ENCODE measurements around the gene CSNK1G1. TPM values are rescaled to one million over a fixed set of nuclear protein-coding genes. Genes with fewer than 3 reads are reported as not detected.

CSNK1G1 gene
- total and polyA plus RNA-seq, 12 donors = 1.9 to 9.4 (median 7.4) TPM

DNA sequence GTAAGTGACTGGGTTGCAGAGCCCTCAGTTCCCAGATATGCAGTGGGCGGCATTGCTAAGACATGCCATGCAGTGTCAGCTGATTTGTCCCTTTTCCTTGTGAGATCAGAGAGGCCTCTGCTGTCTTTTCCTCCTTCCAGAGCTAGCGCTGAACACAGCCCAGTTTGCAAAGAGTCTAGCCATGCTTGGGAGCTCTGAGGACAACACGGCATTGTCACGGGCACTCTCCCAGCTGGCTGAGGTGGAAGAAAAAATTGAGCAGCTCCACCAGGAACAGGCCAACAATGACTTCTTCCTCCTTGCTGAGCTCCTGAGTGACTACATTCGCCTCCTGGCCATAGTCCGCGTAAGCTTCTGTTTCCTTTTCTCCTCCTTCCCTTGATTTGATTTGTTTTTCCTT lies 224.4 kb downstream of the CSNK1G1 start:
- no peaks in the 10 kb centered on the region for H3K27me3 ChIP-seq
- no peak for DNase-seq
- ATAC-seq = peak in 5 of 8 donors; percentile 16 to 74 (median 48)
- 86% methylated on average over 7 of the region's 7 CpGs for WGBS, 2 donors
- H3K4me3 ChIP-seq = no peak overlapping the region
- no peak for TF ChIP-seq CTCF (IDR thresholded peaks at IDR 0.05)
- intact Hi-C loops (cut with DNase I) = no loop called here
- peaks cover 0 to 34% (median 23%) of the 10 kb centered on the region in 9 donors for H3K4me1 ChIP-seq
- peak overlapping the region in 4 of 10 donors; percentile 19 to 44 (median 34) for H3K27ac ChIP-seq
- peaks cover 6 to 100% (median 63%) of the 10 kb centered on the region in 9 donors for H3K36me3 ChIP-seq
- no peaks in the 10 kb centered on the region for H3K9me3 ChIP-seq

GRCh38 chr15:64130159-64130558 lies 225.8 kb downstream of the CSNK1G1 start:
- intact Hi-C loops (cut with DNase I) = no loop called here
- no peak for TF ChIP-seq CTCF (IDR thresholded peaks at IDR 0.05)
- no peak overlapping the region for H3K4me3 ChIP-seq
- ATAC-seq (no peak), DNase-seq (no peak)
- H3K4me1 ChIP-seq = peaks cover 0 to 34% (median 23%) of the 10 kb centered on the region in 9 donors
- peaks cover 3 to 100% (median 60%) of the 10 kb centered on the region in 9 donors for H3K36me3 ChIP-seq
- H3K9me3 ChIP-seq = no peaks in the 10 kb centered on the region
- WGBS, 2 donors = 97 to 100% methylated on average over 3 of the region's 3 CpGs
- H3K27ac ChIP-seq = no peak overlapping the region
- H3K27me3 ChIP-seq = no peaks in the 10 kb centered on the region

DNA sequence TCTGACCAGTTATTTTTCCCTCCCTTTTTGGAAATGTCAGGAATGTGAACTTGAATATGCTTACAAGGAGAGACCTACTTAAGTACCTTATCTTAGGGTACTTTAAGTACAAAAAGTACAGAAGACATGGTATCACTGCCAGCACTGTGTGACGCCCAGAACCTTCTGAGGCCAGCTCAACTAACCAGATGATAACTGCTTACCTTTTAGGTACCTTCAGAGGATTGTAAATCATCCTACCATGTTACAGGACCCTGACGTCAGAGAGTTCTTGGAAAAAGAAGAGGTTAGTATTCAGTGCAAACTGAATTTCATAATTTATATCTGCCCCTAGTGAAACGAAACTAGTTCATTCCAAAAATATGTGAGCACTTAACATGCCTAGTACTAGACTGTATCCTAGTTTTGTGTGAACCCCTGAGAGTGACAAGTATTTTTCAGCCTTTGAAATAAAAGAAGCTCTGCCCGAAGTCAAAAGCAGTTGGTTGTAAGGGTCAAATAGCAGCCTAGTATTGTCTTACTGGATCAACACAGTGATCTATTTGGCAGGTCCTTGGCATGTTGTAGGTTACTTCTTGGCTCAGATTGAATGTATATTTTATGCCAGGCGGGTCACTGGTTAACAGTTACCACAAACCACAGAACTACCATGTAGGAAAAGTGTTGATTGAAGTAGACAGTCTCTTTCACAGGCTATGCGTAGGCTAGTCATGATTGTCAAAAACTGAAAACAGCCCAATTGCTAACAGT lies 228.3 kb downstream of the CSNK1G1 start:
- intact Hi-C loops (cut with DNase I) = no loop called here
- 71 to 76% methylated on average over 6 of the region's 6 CpGs for WGBS, 2 donors
- Histone ChIP-seq H3K4me1 (peaks cover 0 to 15% (median 8%) of the 10 kb centered on the region in 9 donors), H3K4me3 (no peak overlapping the region), H3K36me3 (peaks cover under 1 to 100% (median 71%) of the 10 kb centered on the region in 9 donors), H3K9me3 (no peaks in the 10 kb centered on the region), H3K27ac (peak overlapping the region in 1 of 10 donors; percentile 29), H3K27me3 (no peaks in the 10 kb centered on the region)
- no peak for TF ChIP-seq CTCF (IDR thresholded peaks at IDR 0.05)
- ATAC-seq (peak in 1 of 8 donors; percentile 69), DNase-seq (no peak)

GRCh38 chr15:64125978-64126377 lies 230.0 kb downstream of the CSNK1G1 start:
- TF ChIP-seq CTCF (IDR thresholded peaks at IDR 0.05) = no peak
- intact Hi-C loops (cut with DNase I) = no loop called here
- Histone ChIP-seq H3K9me3 (no peaks in the 10 kb centered on the region), H3K4me1 (peaks cover 0 to 3% (median 0%) of the 10 kb centered on the region in 9 donors), H3K27me3 (no peaks in the 10 kb centered on the region), H3K27ac (no peak overlapping the region), H3K36me3 (peaks cover 0 to 100% (median 71%) of the 10 kb centered on the region in 9 donors), H3K4me3 (no peak overlapping the region)
- DNase-seq = no peak
- ATAC-seq = no peak
- 81 to 84% methylated on average over 3 of the region's 3 CpGs for whole genome bisulfite sequencing, 2 donors

Measured in heart right ventricle (tissue), 16 donors.